Lung microvascular endothelial cell (primary cell): Measurements from ENCODE around the gene CSRNP2. TPM values are rescaled to one million over a fixed set of nuclear protein-coding genes. Genes with fewer than 3 reads are reported as not detected.
"Not testable (repeated sequence)": the region's sequence is repeated elsewhere in the genome, so short reads cannot be mapped to it uniquely, and the experiment has no call there.

ENCODE experiments used
- DNase-seq, 2 donors: peaks; one replicate each; pipeline versions ENCODE4 v3.0.0 to v3.0.0-alpha.2; 2010; ENCODE audit warnings: low read depth in 2 of 2
- total RNA-seq: library from RNA; depleted of rRNA; stranded (reverse); fragments of >200 nt; gene quantifications from 2 replicates; pipeline ENCODE4 v1.2.1, GENCODE V29; 2014

The CSRNP2 gene
- total RNA-seq, 1 donor from 2014 or later: 22.0 TPM

DNA sequence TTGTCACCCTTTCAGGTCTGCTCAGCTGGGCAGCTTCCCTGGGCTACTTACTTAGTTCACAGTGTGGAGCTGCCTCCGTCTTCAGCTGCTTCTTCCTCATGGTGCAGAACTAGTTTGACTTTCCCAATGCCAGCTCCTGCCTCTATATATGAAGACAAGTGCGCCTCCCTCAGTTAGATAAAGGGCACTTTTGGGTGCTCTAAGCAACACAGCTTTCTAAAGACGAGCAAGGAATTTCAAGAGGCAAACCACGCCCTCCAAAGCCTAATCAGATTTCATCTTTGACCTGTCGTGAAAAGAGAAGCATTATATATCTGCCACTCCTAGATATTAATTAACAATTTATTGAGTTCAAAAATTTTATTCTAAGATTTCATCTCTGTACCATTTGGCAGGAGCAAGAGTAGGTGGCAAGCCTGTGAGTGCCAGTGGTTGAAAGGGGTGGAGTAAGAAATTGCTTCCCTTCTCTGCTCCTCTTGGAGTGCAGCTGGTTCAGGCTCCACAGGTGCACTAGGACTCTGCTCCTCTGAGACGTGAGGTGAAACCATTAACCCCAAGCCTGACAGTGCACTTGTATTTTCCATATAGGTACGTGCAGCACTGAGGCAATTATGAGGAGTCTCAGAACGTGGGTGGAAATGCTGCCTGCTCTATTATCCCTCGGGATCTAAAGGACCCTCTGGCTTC lies 55.1 kb downstream of the CSRNP2 start:
- DNase-seq: peak; percentile 47 to 52

DNA sequence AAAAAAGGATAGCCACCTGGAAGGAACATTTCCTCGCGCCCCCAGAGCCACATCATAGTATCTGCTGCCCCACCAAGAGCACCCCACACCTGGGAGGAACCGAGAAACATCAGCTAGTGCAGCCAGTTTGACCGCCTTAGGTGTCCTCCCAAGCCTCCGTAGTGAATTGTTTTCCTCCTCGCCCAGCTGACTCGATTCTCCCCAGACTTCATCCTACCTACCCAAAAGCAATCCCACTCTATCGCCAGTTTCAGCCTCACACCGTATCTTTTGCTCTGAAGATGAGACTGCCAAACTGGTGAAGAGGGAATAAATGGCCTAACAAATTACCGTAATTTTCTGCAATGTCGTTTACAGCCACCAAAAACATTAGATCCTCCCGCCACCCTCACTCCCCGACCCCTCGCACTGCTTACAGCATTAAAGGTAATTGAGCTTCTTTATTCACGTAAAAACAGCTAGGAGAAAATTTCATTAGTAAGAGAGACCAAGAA lies 56.0 kb downstream of the CSRNP2 start:
- no peak for DNase-seq

DNA sequence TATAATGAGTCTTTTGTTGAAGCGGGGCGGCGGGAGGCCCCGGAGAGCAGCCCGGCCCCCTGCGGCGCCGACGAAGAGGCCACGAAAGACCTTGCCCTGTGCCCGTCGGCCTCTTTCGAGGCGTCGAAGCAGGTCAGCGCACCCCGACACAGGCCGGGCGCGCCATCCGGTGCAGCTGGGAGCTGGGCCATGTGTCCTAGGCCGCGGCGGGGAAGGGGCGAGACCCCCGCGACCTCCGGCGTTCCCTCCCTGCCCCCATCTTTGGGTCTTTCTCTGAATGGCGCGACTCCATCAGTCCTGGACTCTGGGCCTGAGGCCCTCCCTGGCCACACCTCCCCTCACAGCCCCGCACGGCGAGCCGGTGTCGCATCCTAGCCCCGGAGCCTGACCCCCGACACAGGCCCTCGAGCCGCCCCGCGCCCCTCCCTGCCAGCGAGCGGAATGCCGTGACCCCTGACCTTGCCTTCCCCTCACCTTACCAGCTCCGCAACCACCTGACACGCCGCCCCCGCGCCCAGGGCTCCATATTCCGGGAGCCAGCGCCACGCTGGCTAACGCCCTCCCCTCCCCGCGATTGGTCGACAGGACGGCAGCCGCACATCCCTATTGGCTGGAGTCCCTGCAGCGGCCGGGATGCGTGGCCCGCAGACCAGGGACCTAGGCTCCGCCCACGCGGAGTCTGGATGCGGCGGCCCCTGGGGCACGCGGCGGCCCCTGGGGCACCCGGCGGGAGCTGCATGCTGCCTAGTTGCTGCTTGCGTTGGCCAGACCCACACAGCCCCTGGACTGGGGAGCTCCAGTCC lies 57.4 kb downstream of the CSRNP2 start, which contains the start of gene SLC11A2:
Gene SLC11A2 (minus strand): TSS at position 549 of the 803 bp plus-strand sequence. CDS start 15,656 bp downstream, outside the sequence.
- DNase-seq: peak; percentile 96 to 97

DNA sequence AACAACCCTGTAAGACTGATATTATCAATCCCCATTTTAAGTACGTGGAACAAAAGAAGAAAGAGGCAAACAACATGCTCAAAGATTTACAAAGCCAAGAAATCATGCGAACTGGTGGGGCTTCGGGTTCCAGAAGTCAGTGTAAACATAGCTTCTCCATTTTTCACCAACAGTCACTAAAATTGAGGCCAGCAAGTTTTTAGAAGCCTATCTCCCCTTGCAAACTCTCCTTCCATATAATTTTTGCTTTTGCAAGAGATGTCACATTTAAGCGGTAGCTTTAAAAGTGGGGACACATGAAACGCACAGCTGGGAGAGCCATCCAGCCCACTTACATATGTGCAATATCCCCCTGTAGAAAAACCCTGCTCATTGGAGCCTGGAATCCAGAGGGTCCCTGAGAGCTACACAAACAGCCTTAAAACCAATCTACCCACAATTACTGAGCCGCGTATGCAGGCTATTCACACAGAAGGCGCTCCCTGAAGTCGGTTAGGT lies 58.0 kb downstream of the CSRNP2 start:
- DNase-seq: peak in 1 of 2 donors; percentile 37

DNA sequence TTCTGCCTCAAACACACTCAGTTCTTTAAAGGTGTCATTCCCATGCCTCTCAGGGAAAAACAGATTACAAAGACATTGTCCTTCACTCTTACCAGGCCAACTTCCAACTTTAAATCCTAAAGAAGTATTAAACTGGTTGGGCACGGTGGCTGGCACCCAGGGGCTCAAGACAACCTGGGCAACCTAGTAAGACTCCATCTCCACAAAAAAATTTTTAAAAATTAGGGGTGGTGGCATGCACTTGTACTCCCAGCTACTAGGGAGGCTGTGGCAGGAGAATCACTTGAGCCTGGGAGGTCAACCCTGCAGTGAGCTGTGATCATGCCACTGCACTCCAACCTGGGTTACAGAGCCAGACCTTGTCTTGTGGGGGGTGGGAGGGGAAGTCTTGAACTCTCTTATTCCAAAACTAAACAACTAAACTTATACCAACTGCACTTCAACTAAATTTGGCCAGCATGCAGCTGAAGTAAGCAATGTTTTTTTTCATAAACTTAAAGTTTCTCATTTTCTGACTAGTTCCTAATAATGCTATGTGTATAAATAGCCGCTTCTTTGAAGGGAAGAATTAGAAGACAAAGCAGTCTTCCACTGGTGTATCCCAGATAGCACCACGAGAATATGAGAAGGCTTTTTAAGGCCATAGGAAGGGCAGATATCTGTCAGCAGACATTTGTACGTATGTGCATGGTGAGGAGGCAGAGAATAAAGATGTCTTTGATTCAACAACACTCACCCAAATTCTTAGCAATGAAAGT lies 59.6 kb downstream of the CSRNP2 start:
- DNase-seq: no peak

DNA sequence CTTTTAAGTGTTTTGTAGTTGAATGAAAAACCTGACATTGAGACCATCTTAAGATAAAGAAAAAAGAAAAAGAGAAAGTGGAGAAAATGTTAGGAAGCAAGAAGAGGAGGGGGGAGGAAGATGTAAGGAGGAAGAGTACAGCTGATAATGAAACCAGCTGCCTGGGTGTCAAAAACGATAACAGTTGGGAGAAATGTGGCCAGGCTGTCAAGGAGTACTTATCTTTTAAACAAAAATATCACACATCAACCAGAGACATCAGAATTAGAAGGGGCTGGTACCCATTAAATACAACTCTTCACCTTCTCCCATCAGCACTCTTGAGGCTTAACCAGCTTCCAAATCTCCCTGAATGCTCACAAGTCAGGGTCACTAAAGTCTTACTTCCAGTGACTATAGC lies 61.7 kb downstream of the CSRNP2 start:
- DNase-seq: no peak

DNA sequence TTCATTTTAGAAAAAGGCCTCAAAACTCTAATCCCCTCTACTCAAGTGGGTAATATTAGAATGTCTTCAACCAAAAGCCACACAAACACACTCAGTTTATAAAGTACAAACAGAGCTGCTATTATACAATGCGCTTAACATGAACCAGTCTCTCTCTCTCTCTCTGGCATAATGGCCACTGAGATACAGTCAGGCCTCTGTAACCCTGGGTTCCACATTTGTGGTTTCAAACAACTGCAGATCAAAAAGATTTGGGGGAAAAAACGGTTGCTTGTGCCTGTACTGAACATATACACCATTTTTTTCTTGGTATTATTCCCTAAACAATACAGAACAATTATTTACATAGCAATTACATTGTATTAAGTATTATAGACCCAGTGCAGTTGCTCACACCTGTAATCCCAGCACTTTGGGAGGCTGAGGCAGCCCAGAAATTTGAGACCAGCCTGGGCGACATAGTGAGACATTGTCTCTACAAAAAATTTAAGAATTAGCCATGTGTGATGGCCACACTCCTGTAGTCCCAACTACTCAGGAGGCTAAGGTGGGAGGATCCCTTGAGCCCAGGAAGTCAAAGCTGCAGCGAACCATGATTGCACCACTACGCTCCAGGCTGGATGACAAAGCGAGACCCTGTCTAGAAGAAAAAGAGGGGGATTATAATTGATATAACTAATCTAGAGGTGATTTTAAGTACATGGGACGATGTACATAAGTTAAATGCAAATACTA lies 62.8 kb downstream of the CSRNP2 start:
- no peak for DNase-seq

DNA sequence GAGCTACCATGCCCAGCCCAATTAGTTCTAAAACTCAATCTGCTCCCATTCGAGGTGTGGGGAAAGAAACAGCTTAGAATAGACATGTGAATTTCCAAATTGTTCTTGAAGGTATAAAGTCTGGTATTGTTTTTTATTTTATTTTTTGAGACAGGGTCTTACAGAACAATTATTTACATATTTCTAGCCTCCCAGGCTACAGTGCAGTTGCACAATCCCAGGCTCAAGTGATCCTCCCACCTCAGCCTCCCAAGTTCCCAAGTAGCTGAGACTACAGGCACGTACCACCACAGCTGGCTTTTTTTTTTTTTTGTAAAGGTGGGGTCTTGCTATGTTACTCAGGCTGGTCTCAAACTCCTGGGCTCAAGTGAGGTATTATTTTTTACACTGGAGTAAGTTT lies 63.5 kb downstream of the CSRNP2 start:
- no peak for DNase-seq

DNA sequence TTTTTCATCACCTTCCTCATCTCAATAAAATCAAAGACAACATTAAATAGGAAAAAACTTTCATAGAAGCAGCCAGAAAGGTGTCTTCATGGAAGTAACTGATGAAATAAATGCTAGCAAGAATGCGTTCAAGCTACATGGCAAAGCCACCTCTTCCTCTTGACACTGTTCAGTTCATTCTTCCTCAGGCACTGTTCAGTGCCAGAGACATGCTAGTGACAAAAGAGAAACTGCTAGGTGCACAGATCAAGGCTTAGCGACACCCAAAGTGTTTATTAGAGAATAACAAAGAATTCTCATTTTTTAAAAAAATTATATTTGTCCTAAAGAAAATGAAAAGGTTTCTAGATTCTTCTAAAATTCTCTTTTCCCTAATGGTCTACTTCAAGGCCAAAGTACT lies 64.4 kb downstream of the CSRNP2 start:
- no peak for DNase-seq

DNA sequence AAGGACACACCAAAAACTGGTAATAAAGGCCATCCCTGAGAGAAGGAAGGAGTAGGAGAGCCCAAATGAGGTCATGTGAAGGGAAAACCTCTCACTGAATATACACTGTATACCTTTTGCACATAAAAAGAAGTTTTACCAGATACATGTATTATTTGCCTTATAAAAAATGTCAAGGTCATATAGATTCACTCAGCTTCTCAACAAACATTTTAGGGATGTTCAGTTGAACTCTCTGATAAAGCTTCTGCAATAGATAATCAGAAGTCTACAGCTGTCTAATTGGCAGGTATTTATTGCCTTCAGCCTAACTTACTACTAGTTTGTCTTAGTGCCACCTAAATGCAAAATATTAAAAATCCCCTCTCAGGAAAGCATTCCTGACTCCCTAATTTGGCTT lies 65.9 kb downstream of the CSRNP2 start:
- no peak for DNase-seq

DNA sequence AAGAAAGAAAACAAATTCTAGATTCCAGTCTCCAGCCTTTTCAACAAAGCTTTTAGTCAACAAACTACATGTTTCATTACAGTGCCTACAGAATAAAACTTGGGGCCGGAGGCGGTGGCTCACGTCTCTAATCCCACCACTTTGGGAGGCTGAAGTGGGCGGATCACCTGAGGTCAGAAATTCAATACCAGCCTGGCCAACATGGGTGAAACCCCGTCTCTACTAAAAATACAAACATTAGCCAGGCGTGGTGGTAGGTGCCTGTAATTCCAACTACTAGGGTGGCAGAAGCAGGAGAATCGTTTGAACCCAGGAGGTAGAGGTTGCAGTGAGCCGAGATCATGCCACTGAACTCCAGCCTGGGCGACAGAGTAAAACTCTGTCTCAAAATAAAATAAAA lies 68.9 kb downstream of the CSRNP2 start:
- DNase-seq: not testable (repeated sequence)

DNA sequence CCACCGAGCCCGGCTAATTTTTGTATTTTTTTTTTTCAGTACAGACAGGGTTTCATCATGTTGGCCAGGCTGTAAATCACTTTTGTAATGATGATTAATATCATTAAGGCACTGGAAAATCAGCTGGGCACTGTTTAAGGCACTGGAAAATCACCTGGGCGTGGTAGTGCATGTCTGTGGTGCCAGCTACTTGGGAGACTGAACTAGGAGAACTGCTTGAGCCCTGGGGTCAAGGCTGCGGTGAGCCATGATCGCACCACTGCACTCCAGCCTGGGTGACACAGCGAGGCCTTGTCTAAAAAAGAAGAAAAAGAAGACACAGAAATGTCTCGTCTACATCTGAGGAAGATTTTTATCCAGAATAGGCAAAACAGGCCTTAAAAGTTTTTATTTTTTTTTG lies 70.0 kb downstream of the CSRNP2 start:
- DNase-seq: no peak

DNA sequence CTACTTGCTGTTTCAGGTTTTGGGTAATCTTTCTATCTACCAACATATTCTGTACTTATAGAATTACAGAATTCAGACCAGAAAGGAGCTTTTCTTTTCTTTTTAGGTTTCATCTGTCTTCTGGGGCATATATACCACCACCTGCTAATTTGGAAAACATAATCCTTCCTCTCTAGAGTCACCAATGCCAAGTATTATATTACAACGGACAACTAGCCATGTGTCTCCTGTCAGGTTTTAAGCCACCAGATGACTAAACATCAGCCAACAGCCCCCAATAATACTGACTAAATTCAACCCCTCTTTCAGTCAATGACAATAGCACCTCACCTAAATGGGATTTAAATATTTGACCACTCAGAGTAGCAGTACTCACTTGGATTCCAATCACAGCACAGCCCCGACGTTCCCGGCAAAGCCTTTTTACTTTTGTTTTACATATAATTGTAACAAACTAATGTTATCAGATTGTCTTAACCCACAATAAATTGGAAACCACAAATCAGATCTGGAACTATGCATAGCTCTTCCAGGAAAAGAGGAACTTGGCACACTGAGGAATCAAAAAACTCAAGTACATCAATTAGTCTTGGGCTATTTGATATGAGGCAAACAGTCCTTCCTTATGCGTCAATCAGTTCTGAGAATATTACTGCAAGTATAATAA lies 70.7 kb downstream of the CSRNP2 start:
- DNase-seq: no peak

DNA sequence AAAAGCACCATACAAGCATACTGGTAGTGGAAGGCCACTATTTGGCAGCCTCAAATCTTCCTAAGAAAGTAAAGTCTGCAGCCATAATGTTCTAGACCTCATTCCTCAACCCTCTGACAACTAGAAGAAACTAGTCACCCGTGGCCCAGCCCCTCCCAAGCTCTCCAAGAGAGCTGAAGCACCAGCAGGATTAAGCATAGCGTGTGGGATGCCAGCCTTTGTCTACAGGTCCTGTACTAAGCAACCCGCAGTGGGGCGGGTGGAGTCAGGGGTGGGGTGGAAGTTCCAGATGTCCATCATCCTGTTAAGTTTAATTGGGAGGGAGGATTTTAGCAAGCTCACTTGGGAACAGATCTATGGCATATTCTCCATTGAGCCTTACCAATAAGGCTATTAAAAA lies 71.4 kb downstream of the CSRNP2 start:
- DNase-seq: no peak

Other genes with a start within 250 kb of the CSRNP2 start
- gene TMPRSS12, start 240.7 kb downstream of the CSRNP2 start, total RNA-seq: not detected in 2 replicates
- gene HIGD1C, start 131.1 kb downstream of the CSRNP2 start, total RNA-seq: not detected in 2 replicates
- gene SLC11A2, start 57.2 kb downstream of the CSRNP2 start, total RNA-seq: 35.7 and 39.7 TPM in 2 replicates
- gene LETMD1, start 35.3 kb downstream of the CSRNP2 start, total RNA-seq: 20.8 and 27.7 TPM in 2 replicates
- gene TFCP2, start 89.5 kb upstream of the CSRNP2 start, total RNA-seq: 8.9 and 14.1 TPM in 2 replicates
- gene POU6F1, start 134.5 kb upstream of the CSRNP2 start, total RNA-seq: 1.3 and 3.0 TPM in 2 replicates
- gene DAZAP2, start 155.2 kb upstream of the CSRNP2 start, total RNA-seq: 68.5 and 73.7 TPM in 2 replicates
- 9.8 and 17.7 TPM in 2 replicates for gene SMAGP, start 186.8 kb upstream of the CSRNP2 start, total RNA-seq
- gene BIN2, start 240.6 kb upstream of the CSRNP2 start, total RNA-seq: not detected in 2 replicates